HG02840 (cell line): ENCODE results near the gene PPP3R2.
A peak's percentile ranks its signal among the peaks of the same experiment; 100 is the strongest.

Source experiments
- ATAC-seq: cut with Tn5 transposase; IDR thresholded peaks from one replicate; pipeline ENCODE4 v1.9.1; 2021; ENCODE audit warnings: mild to moderate bottlenecking, moderate library complexity, moderate number of reproducible peaks; ENCODE audit not compliant: unreplicated experiment, low FRiP score

Gene PPP3R2

GRCh38 chr9:101594796-101595195, at the start of gene PPP3R2:
PPP3R2 (minus strand) TSS chr9:101594969; CDS start chr9:101594921, 48 bp downstream.
- no peak for ATAC-seq

- ATAC-seq: no peak
Measured at GRCh38 chr9:101639785-101640665, 45.3 kb upstream of the PPP3R2 start.

- no peak for ATAC-seq
Measured at GRCh38 chr9:101639311-101639710, 44.5 kb upstream of the PPP3R2 start.

GRCh38 chr9:101636247-101636646, 41.5 kb upstream of the PPP3R2 start:
- ATAC-seq: no peak

GRCh38 chr9:101635473-101635872, 40.7 kb upstream of the PPP3R2 start:
- ATAC-seq: no peak

- no peak for ATAC-seq
Measured at GRCh38 chr9:101634741-101635409, 40.1 kb upstream of the PPP3R2 start.

DNA sequence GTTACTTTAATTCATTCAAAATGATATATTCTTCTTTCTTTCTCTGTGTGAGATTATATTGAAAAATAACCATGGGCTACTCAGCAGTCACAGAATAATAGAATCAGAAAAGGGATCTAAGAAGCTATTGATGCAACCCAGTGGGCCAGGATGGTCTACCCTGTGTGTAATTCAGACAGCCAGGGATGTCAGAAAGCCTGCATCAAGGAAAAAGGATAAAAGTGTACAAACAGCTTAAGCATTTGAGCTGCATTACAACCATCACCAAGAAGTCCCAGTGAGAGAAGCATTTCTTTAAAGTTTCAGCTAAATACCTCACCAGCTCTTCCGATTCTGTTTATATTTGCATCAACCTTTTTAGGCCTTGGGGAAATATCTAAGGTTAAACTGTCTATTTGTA, 37.8 kb upstream of the PPP3R2 start:
- ATAC-seq: no peak

DNA sequence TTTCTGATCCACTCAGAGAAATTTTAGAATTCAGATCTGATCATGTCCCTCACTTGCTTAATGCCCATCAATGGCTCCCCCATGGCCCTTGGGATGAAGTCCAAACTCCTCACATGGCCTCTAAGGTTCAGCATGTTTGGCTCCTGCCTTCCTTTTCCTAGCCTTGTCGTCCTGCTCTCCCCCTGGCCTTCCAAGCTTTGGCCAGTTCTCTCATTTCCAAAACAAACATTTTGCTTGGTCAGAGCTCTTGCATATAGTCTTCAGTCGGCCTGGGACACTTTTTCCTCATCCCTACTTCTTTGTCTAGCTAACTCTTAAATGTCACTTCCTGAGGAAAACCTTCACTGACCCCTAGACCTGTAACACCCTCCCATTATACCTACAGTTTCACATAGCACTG, 37.1 kb upstream of the PPP3R2 start:
- no peak for ATAC-seq

DNA sequence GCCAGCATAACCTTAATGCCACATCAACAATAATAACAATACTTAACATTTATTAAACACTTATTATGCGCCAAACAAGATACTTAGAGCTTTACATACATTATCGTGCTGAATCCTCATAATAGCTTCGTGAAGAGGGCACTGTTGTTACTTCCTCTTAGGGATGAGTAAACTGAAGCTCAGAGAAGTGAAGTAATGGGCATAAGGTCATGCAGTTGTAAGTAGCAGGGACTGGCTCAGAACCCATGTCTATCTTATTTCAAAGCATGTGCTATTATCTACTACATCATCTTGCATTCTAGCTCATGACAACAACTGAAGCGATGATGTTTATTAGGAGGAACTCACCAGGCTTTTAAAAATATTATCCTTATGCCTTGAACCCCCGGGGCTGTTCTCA, 34.9 kb upstream of the PPP3R2 start:
- no peak for ATAC-seq

DNA sequence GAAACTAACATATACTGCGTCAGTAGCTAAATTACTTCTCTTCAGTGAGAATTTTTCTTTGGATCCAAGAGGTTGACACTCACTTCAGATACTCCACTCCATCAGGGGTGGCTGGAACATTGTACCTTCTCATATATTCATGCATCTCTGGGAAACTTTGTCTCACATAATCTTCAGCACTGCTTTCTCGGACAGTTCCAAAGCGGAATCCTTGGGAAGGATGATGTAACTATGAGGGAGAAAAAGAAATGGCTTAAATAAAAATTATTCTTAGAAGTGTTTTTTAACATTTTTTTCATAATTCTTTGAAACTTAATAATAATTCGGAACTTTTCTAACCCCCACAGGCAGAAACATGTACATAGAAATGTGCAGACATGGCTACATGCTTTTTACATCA, 33.4 kb upstream of the PPP3R2 start:
- ATAC-seq: no peak

DNA sequence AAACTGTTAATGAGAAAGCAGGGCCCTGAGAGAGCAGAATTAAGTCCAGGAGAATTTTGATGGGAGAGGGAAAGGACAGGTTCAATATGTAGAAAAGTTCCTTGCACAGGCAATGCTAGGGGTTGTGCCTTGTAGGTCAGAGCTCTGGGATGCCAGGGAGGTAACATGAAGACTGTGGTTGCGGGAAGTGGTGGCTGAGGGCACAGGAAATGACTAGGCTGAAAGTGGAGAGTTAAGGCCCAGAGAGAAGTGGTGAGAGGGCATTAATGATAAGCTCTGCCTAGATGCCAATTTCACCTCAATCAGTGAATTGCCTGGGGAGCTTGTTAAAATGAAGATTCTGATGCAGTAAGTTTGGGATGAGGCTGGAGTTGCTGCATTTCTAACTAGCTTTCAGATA, 31.5 kb upstream of the PPP3R2 start:
- no peak for ATAC-seq

GRCh38 chr9:101625876-101626275, 31.1 kb upstream of the PPP3R2 start:
- no peak for ATAC-seq

DNA sequence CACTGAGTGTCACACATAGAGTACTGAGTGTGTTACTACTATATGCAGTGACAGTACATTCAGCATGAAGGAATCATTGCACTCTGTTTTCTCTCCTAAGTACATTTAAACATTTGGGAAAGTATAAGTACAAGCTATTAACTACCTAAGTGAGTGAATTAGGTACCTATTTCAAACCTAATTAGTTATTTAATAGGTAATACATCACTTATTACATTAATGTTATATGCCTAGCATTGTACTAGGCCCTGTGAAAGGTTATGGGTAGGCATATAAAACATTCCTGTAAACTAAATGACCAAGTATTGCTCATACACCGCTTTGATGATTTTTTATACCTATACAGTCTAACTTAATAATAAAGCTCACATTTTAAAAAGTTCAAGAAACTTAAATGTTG, 25.7 kb upstream of the PPP3R2 start:
- ATAC-seq: no peak

GRCh38 chr9:101618698-101619097, 23.9 kb upstream of the PPP3R2 start:
- peak; percentile 76 for ATAC-seq

- ATAC-seq: no peak
Measured at GRCh38 chr9:101605547-101605946, 10.8 kb upstream of the PPP3R2 start.

GRCh38 chr9:101604296-101604695, 9.5 kb upstream of the PPP3R2 start:
- no peak for ATAC-seq

DNA sequence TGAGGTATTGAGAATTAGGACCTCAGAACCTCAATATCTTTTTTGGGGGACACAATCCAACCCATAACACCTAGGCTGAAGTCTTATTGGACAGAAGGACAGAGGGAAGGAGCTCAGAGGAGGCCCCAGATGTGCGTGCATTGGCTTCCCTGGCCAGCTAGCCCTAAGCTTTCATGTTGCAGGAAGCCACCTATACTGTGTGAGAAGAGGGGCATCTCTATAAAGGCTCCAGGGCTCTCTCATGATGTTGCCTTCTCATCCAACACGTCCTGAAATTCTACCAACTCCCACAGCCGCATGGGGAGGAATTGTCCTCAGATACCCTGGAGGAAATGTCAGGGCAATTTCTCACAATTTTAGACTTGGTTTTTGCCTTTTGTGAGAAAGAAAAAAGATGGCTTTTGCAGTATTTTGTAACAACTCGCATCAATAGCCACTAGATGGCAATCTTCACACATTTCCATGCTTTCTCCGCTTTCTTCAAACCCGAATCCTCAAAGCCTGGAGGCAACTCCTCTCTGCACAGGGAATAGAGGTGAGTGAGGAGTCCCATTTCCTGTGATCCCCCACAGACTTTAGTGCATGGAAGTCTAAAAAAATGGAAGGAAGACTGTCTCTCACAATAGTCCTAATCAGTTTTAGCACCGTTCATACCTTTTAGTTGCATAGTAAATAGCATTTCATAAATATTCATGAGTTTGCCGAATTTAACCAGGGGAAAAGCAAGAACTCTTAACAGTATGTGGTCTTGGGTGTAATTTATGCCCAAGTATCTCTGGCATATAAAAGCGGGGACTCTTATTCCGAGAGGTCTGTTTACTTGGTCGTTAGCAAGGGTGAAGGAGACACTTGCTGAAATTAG, 7.4 kb upstream of the PPP3R2 start:
- no peak for ATAC-seq

DNA sequence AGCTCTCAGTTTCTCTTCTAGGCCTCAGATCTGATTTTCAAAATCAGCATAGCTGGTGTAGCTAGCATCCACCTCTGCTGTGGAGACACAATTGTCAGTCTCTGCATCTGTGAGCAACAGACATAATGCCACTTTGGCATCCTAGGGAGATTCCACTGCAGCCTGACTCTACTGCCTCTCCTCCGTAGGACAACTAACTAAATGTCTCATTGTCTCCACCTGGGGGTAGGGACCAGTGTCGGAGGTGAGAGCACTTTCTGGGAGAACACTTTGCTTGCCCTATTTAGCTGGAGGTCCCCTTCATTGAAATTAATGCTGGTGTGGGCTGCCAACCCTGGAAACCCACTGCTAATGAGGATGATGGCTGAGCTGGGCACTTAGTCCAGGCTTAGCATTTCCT, 1.4 kb downstream of the PPP3R2 start:
- no peak for ATAC-seq

GRCh38 chr9:101592788-101593187, 2.0 kb downstream of the PPP3R2 start:
- ATAC-seq: no peak

GRCh38 chr9:101591787-101592446, 2.9 kb downstream of the PPP3R2 start:
- no peak for ATAC-seq
